ENCODE measurements around the gene CYP39A1. TPM values are rescaled to one million over a fixed set of nuclear protein-coding genes. Genes with fewer than 3 reads are reported as not detected.

The CYP39A1 gene
- polyA plus RNA-seq, 2 of the 4 experiments (the other 2 are of a cell fraction) = 0.26 to 0.78 TPM

DNA sequence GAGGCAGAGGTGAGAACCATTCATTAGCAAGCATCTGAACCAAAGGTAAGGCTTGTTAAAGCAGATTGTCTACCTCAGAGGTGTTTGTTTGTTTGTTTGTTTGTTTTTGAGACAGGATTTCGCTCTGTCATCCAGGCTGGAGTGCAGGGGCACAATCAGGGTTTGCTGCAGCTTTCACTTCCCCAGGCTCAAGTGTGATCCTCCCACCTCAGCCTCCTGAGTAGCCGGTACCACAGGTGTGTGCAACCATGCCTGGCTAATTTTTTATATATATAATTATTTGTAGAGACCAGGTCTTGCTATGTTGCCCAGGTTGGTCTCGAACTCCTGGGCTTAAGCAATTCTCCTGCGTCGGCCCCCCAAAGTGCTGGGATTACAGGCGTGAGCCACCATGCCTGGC lies 17.2 kb downstream of the CYP39A1 start:
- no peak for DNase-seq (ENCODE audit: low read depth in 1 of 2, low spot score in 1 of 2)
- Histone ChIP-seq H3K4me3 (no peak overlapping the region), H3K4me1 (peaks cover 13% of the 10 kb centered on the region), H3K9me3 (no peaks in the 10 kb centered on the region), H3K4me2 (no peak overlapping the region), H3K27ac (no peak overlapping the region)
- no peak for FAIRE-seq
- 53% methylated on average over 6 of the region's 6 CpGs for WGBS (ENCODE audit: missing lambda C conversion rate)
- ATAC-seq = no peak
- TF ChIP-seq, protein P1, sequence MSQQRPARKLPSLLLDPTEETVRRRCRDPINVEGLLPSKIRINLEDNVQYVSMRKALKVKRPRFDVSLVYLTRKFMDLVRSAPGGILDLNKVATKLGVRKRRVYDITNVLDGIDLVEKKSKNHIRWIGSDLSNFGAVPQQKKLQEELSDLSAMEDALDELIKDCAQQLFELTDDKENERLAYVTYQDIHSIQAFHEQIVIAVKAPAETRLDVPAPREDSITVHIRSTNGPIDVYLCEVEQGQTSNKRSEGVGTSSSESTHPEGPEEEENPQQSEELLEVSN (IDR thresholded peaks at IDR 0.05; ENCODE audit: borderline replicate concordance, low read depth) = no peak
- TF ChIP-seq, protein P2, sequence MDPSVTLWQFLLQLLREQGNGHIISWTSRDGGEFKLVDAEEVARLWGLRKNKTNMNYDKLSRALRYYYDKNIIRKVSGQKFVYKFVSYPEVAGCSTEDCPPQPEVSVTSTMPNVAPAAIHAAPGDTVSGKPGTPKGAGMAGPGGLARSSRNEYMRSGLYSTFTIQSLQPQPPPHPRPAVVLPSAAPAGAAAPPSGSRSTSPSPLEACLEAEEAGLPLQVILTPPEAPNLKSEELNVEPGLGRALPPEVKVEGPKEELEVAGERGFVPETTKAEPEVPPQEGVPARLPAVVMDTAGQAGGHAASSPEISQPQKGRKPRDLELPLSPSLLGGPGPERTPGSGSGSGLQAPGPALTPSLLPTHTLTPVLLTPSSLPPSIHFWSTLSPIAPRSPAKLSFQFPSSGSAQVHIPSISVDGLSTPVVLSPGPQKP (IDR thresholded peaks at IDR 0.05; ENCODE audit: low read depth, low read length) = no peak
- TF ChIP-seq HOXA7 (CRISPR knock-in tag; IDR thresholded peaks at IDR 0.05) (no peak), FOSL2 (IDR thresholded peaks at IDR 0.05) (no peak), FOSL2 (CRISPR knock-in tag; IDR thresholded peaks at IDR 0.05) (no peak)
- TF ChIP-seq, protein P3, sequence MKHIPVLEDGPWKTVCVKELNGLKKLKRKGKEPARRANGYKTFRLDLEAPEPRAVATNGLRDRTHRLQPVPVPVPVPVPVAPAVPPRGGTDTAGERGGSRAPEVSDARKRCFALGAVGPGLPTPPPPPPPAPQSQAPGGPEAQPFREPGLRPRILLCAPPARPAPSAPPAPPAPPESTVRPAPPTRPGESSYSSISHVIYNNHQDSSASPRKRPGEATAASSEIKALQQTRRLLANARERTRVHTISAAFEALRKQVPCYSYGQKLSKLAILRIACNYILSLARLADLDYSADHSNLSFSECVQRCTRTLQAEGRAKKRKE (CRISPR knock-in tag; IDR thresholded peaks at IDR 0.05; ENCODE audit: low read depth) = no peak
- TF ChIP-seq, protein P4, sequence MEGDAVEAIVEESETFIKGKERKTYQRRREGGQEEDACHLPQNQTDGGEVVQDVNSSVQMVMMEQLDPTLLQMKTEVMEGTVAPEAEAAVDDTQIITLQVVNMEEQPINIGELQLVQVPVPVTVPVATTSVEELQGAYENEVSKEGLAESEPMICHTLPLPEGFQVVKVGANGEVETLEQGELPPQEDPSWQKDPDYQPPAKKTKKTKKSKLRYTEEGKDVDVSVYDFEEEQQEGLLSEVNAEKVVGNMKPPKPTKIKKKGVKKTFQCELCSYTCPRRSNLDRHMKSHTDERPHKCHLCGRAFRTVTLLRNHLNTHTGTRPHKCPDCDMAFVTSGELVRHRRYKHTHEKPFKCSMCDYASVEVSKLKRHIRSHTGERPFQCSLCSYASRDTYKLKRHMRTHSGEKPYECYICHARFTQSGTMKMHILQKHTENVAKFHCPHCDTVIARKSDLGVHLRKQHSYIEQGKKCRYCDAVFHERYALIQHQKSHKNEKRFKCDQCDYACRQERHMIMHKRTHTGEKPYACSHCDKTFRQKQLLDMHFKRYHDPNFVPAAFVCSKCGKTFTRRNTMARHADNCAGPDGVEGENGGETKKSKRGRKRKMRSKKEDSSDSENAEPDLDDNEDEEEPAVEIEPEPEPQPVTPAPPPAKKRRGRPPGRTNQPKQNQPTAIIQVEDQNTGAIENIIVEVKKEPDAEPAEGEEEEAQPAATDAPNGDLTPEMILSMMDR (IDR thresholded peaks at IDR 0.05) = no peak
- POLR2A ChIA-PET = no interaction called here
- CTCF ChIA-PET = no interaction called here

- Histone ChIP-seq H3K9me3 (no peaks in the 10 kb centered on the region), H3K4me3 (no peak overlapping the region), H3K4me2 (no peak overlapping the region), H3K27ac (no peak overlapping the region), H3K4me1 (peaks cover 2% of the 10 kb centered on the region; the same call in 2 of the 3 replicates)
- no peak for TF ChIP-seq FOSB (CRISPR knock-in tag; IDR thresholded peaks at IDR 0.05)
- no peak for TF ChIP-seq CBX2 (IDR thresholded peaks at IDR 0.05; ENCODE audit: borderline replicate concordance, low read depth)
- no peak for TF ChIP-seq POLR2AphosphoS2 (conservative IDR thresholded peaks at IDR 0.05; ENCODE audit: low read length)
- TF ChIP-seq RARB (CRISPR knock-in tag; IDR thresholded peaks at IDR 0.05) = no peak
- TF ChIP-seq ZNF302 (CRISPR knock-in tag; IDR thresholded peaks at IDR 0.05) = no peak
- WGBS (ENCODE audit: missing lambda C conversion rate) = 64% methylated on average over 1 of the region's 1 CpG
- ATAC-seq = no peak
- FAIRE-seq = no peak
- DNase-seq (ENCODE audit: low read depth in 1 of 2, low spot score in 1 of 2) = no peak
- CTCF ChIA-PET = interaction anchor here (0.6 to 1.3 kb wide), 2 partner anchors 246 to 415 kb away, joined by 3 read pairs; no protein-coding TSS in a partner anchor
- POLR2A ChIA-PET = no interaction called here
Observed at GRCh38 chr6:46632053-46632452, 20.6 kb downstream of the CYP39A1 start.

DNA sequence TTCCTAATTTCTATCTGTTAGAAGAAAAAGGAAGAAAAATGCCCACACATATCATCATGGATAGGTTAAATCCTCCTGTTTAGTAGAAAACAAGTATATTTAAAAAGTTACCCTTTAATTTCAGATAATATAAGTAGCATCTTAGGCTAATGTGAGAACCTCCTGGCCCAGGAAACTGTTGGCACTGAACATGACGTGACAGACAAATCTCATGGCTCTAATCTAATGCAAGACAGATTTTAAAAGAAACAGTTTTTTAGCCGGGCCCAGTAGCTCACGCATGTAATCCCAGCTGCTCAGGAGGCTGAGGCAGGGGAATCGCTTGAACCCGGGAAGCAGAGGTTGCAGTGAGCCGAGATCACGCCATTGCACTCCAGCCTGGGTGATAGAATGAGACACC lies 22.9 kb downstream of the CYP39A1 start:
- no peak for DNase-seq (ENCODE audit: low read depth in 1 of 2, low spot score in 1 of 2)
- FAIRE-seq = no peak
- Histone ChIP-seq H3K4me2 (no peak overlapping the region), H3K4me1 (no peaks in the 10 kb centered on the region), H3K9me3 (no peaks in the 10 kb centered on the region), H3K27ac (no peak overlapping the region), H3K4me3 (no peak overlapping the region)
- 68% methylated on average over 7 of the region's 7 CpGs for WGBS (ENCODE audit: missing lambda C conversion rate)
- ATAC-seq = no peak
- TF ChIP-seq EHF (CRISPR knock-in tag; IDR thresholded peaks at IDR 0.05) (no peak), RARB (CRISPR knock-in tag; IDR thresholded peaks at IDR 0.05) (no peak), EHMT2 (IDR thresholded peaks at IDR 0.05; ENCODE audit: low read depth) (no peak), NPAS2 (CRISPR knock-in tag; IDR thresholded peaks at IDR 0.05; ENCODE audit: borderline replicate concordance) (no peak), REST (IDR thresholded peaks at IDR 0.05) (no peak), HDAC2 (IDR thresholded peaks at IDR 0.05) (no peak), FOXS1 (CRISPR knock-in tag; IDR thresholded peaks at IDR 0.05) (no peak), RCOR1 (IDR thresholded peaks at IDR 0.05; ENCODE audit: low read depth, low read length) (no peak), POLR2AphosphoS2 (conservative IDR thresholded peaks at IDR 0.05; ENCODE audit: low read length) (no peak), RNF2 (IDR thresholded peaks at IDR 0.05; ENCODE audit: borderline replicate concordance, low read depth) (no peak), BHLHE40 (IDR thresholded peaks at IDR 0.05; ENCODE audit: low read depth, low read length) (no peak)
- TF ChIP-seq, protein P1 (IDR thresholded peaks at IDR 0.05; ENCODE audit: borderline replicate concordance, low read depth) = no peak
- TF ChIP-seq, protein P5, sequence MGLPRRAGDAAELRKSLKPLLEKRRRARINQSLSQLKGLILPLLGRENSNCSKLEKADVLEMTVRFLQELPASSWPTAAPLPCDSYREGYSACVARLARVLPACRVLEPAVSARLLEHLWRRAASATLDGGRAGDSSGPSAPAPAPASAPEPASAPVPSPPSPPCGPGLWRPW (IDR thresholded peaks at IDR 0.05) = no peak
- ChIA-PET CTCF (no interaction called here), POLR2A (no interaction called here)

All from A549 (cell line).